Fibroblast of mammary gland (primary cell): Measurements from ENCODE around the gene CARD6.
"Not testable (repeated sequence)": the region's sequence is repeated elsewhere in the genome, so short reads cannot be mapped to it uniquely, and the experiment has no call there.

Experiments used
- DNase-seq: peaks from one replicate; pipeline ENCODE4 v3.0.0-alpha.2; 2010; ENCODE audit warnings: low read depth
- H3K4me3 ChIP-seq: 2 replicates; pipeline ENCODE4 v1.5.1; 2011; ENCODE audit warnings: low read depth, mild to moderate bottlenecking, low read length, moderate library complexity; ENCODE audit not compliant: control insufficient read depth
- TF ChIP-seq, protein P1 (sequence below): conservative IDR thresholded peaks from 2 replicates; pipeline ENCODE4 v1.5.1; 2011; ENCODE audit warnings: low read depth, low read length, inconsistent platforms; ENCODE audit not compliant: control insufficient read depth, insufficient read depth

The CARD6 gene, protein sequence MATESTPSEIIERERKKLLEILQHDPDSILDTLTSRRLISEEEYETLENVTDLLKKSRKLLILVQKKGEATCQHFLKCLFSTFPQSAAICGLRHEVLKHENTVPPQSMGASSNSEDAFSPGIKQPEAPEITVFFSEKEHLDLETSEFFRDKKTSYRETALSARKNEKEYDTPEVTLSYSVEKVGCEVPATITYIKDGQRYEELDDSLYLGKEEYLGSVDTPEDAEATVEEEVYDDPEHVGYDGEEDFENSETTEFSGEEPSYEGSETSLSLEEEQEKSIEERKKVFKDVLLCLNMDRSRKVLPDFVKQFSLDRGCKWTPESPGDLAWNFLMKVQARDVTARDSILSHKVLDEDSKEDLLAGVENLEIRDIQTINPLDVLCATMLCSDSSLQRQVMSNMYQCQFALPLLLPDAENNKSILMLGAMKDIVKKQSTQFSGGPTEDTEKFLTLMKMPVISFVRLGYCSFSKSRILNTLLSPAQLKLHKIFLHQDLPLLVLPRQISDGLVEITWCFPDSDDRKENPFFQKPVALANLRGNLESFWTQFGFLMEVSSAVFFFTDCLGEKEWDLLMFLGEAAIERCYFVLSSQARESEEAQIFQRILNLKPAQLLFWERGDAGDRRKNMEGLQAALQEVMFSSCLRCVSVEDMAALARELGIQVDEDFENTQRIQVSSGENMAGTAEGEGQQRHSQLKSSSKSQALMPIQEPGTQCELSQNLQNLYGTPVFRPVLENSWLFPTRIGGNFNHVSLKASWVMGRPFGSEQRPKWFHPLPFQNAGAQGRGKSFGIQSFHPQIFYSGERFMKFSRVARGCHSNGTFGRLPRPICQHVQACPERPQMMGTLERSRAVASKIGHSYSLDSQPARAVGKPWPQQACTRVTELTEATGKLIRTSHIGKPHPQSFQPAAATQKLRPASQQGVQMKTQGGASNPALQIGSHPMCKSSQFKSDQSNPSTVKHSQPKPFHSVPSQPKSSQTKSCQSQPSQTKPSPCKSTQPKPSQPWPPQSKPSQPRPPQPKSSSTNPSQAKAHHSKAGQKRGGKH

DNA sequence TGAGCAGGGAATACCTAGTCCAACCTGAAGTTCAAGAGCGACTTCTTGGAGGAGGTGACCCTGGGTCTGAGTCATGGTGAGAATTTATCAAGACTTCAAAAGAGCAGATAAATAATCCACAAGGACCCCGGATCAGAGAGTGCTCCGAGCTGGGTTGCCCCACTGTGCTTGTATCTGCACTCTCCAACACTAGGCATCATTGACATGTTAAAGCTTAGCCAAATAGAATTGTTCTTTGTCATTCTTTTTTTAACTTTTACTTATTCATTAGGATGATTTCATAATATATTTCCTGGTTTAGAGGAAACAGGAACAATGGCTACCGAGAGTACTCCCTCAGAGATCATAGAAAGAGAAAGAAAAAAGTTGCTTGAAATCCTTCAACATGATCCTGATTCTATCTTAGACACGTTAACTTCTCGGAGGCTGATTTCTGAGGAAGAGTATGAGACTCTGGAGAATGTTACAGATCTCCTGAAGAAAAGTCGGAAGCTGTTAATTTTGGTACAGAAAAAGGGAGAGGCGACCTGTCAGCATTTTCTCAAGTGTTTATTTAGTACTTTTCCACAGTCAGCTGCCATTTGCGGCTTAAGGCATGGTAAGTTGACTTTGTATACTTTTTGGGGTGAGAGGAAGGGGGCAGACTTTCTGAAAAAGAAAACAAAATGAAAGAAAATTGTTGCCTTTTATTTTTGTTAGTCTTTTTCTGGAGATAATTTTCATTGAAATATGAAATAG lies at the start of gene CARD6:
TSS of gene CARD6 (plus strand) at position 300 of the 738 bp plus-strand sequence. CDS start at position 316, 16 bp downstream.
- TF ChIP-seq, protein P1, sequence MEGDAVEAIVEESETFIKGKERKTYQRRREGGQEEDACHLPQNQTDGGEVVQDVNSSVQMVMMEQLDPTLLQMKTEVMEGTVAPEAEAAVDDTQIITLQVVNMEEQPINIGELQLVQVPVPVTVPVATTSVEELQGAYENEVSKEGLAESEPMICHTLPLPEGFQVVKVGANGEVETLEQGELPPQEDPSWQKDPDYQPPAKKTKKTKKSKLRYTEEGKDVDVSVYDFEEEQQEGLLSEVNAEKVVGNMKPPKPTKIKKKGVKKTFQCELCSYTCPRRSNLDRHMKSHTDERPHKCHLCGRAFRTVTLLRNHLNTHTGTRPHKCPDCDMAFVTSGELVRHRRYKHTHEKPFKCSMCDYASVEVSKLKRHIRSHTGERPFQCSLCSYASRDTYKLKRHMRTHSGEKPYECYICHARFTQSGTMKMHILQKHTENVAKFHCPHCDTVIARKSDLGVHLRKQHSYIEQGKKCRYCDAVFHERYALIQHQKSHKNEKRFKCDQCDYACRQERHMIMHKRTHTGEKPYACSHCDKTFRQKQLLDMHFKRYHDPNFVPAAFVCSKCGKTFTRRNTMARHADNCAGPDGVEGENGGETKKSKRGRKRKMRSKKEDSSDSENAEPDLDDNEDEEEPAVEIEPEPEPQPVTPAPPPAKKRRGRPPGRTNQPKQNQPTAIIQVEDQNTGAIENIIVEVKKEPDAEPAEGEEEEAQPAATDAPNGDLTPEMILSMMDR, result peak; percentile 15
- DNase-seq, result peak; percentile 60
- H3K4me3 ChIP-seq, result peak within 1 kb of the TSS; percentile 66

DNA sequence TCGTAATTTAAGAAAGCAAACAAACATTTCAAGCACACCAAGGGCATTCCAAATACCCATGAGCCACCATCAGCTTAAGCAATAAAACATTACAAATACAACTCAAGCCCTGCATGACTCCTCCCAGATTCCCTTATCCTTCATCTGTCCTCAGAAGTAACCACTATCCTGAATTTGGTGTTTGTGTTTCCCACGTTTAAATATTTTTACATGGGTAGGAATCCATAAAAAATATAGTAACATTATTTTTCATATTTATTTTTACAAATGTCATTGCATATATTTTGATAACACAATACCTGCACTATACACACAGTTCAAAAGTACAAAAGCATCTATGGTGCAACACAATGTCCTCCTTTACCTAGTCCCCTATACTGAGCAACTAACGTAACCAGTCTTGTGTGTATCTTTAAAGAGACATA lies 49.4 kb upstream of the CARD6 start:
- peak; percentile 43 for DNase-seq
- TF ChIP-seq, protein P1, result no peak

DNA sequence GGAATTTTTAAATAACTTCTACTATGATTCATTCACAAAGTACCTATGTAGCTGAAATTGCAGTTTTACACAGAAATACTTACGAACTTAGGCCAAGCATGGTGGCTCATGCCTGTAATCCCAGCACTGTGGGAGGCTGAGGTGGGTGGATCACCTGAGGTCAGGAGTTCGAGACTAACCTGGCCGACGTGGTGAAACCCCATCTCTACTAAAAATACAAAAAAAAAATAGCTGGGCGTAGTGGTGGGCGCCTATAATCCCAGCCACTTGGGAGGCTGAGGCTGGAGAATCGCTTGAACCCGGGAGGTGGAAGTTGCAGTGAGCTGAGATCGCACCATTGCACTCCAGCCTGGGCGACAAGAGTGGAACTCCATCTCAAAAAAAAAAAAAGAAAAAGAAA lies 48.5 kb upstream of the CARD6 start:
- H3K4me3 ChIP-seq, result not testable (repeated sequence)

More for the DNA sequence above, 49.4 kb upstream of the CARD6 start:
- no peak overlapping the region for H3K4me3 ChIP-seq

DNA sequence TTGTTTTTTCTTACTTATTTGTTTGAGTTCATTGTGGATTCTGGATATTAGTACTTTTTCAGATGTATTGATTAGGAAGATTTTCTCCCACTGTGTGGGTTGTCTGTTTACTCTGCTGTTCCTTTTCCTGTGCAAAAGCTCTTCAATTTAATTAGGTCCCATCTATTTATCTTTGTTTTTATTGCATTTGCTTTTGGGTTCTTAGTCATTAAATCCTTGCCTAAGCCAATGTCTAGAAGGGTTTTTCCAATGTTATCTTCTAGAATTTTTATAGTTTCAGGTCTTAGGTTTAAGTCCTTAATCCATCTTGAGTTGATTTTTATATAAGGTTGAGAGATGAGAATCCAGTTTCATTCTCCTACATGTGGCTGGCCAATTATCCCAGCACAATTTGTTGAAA lies 46.8 kb upstream of the CARD6 start:
- H3K4me3 ChIP-seq, DNase-seq: not testable (repeated sequence)

More for the DNA sequence above, 48.5 kb upstream of the CARD6 start:
- not testable (repeated sequence) for DNase-seq

DNA sequence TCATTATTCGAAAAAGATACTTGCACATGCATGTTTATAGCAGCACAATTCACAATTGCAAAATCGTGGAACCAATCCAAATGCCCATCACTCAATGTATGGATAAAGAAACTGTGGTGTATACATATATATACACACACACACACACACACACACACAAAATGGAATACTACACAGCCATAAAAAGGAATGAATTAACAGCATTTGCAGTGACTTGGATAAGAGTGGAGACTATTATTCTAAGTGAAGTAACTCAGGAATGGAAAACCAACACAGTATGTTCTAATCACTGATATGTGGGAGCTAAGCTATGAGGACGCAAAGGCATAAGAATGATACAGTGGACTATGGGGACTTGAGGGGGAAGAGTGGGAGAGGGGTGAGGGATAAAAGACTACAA lies 46.3 kb upstream of the CARD6 start:
- not testable (repeated sequence) for DNase-seq, H3K4me3 ChIP-seq

DNA sequence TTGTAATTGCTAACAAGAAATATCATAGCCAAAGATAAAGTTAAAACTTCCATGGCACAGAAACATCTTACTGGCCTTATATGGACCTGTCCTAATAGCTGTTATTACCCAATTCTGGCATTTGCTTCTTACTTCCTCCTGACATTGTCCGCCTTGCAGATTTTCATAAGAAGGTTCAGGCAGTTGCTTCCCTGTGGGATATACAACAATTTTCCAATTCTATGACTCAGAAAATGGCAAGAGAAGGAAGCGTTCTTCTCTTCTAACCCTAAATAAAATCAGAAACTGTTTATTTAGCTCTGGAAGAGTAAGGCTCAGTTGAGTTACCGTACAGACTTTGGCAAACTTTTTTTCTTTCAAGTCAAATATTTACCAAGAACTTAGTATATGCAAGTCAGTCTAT lies 44.7 kb upstream of the CARD6 start:
- peak; percentile 84 for DNase-seq
- TF ChIP-seq, protein P1, result no peak
- peak overlapping the region; percentile 84 for H3K4me3 ChIP-seq

DNA sequence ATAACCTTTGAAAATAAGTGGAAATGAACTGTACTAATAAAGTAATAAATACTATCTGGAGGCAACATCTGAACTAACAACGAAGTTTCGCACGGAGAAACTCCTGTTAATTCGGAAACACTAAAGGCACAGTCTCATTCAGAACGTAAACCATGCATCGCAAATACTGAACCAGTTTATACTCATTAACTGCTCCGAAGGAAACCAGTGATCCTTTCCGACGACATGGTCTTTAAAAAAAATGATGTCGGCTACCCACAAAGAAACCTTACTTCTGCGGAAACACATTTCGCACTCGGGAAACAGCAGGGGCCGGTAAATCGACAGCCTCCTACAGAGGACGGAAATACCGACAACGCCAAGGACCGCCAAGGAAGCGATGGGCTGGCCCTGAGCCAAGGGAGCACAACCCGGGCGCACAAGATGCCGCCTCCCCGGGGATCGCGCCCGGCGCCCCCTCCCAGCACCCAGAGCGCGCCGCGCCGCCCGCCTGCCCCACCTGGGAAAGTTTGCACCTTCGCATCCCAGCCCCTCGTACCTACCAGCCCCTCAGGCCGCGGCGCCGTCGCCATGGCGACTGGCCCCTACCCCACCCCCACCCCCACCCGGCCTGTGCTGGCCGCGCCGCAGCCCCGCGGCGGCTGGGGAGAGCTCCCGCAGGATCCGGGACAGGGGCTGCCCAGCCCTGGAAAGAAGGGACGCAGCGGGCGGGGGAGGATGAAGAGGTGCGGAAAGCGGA lies 43.7 kb upstream of the CARD6 start:
- peak overlapping the region; percentile 84 for H3K4me3 ChIP-seq
- TF ChIP-seq, protein P1, result no peak
- DNase-seq, result peak; percentile 70
